Spleen (tissue), 7 donors: ENCODE measurements around the gene AMT.

ENCODE experiments used
- CTCF ChIP-seq, 11 experiments: fragments of 200-600 bp in 7 of 11; fragments of 450-650 bp in 4 of 11; sonication (generic) in 4 of 11; IDR thresholded peaks in 8 of 11; conservative IDR thresholded peaks in 3 of 11; 1 replicate in 7 of 11; 2 replicates in 4 of 11; pipeline versions ENCODE4 v1.4.0 to v1.8.0; 2016 to 2021; ENCODE audit warnings: antibody characterized with exemption in 11 of 11, inconsistent platforms in 4 of 11, mild to moderate bottlenecking in 1 of 11
- POLR2A ChIP-seq, 3 donors: fragments of 450-650 bp; IDR thresholded peaks; one replicate each; pipeline ENCODE4 v1.5.1; 2017; ENCODE audit warnings: antibody characterized with exemption in 3 of 3, mild to moderate bottlenecking in 1 of 3
- POLR2AphosphoS5 ChIP-seq, 3 donors: sonication (generic); formaldehyde crosslinking; IDR thresholded peaks; one replicate each; pipeline ENCODE4 v1.5.1; 2017; ENCODE audit warnings: antibody characterized with exemption in 3 of 3
- donor health status: DM: no; HTN: no; CAD: no; lungs with moderate emphysema.
- donor health status: DM: no; HTN: no; CAD: no.
- donor health status: DM: no; HTN: no; CAD: no.

GRCh38 chr3:49401766-49402165 is 20.5 kb downstream of the AMT start:
- TF ChIP-seq CTCF (IDR thresholded peaks at IDR 0.05 in 8 of 11, conservative IDR thresholded peaks at IDR 0.05 in 3 of 11) (no peak), POLR2A (IDR thresholded peaks at IDR 0.05) (no peak), POLR2AphosphoS5 (IDR thresholded peaks at IDR 0.05) (no peak)
